ENCODE measurements around the gene ADORA1. TPM values are rescaled to one million over a fixed set of nuclear protein-coding genes. Genes with fewer than 3 reads are reported as not detected.

Gene ADORA1
- total RNA-seq, 2 experiments from 2014 or later = not detected

DNA sequence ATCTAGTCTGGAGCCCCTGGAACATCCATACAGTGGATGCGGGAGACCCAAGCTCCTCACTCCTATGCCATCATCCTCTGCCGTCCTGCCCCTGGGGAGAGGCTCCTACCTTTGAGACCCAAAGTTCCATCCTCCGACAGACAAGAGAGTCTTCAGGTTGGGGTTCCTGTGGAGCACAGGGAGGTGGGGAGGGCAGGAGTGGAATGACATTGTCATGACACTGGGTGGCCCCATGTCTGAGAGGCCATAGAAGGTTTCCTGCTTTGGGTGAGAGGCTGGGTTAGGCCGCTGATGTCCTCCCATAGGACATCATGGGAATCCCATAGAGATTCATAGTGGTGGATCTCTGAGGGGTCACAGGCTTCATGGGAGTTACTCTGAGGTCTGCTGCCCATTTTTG is 56.9 kb downstream of the ADORA1 start:
- no TSS peak for BruUV-seq (replicated peaks)
- Histone ChIP-seq H3K9me3 (ENCODE audit: low read length) (no peaks in the 10 kb centered on the region), H2AFZ (ENCODE audit: low read length) (no peak overlapping the region), H3K79me2 (ENCODE audit: insufficient read depth, low read depth, low read length) (no peaks in the 10 kb centered on the region), H3K4me3 (ENCODE audit: low read depth, low read length, poor library complexity, severe bottlenecking) (no peak overlapping the region), H4K20me1 (ENCODE audit: insufficient read depth, low read length) (no peaks in the 10 kb centered on the region), H3K4me1 (ENCODE audit: insufficient read depth, low read length, poor library complexity, severe bottlenecking) (no peaks in the 10 kb centered on the region), H3K36me3 (ENCODE audit: insufficient read depth, low read length) (no peaks in the 10 kb centered on the region), H3K9me2 (ENCODE audit: insufficient read depth, low read length) (no peaks in the 10 kb centered on the region), H3K4me2 (ENCODE audit: low read length) (no peak overlapping the region), H3K27ac (ENCODE audit: low read depth, low read length, poor library complexity, severe bottlenecking) (no peak overlapping the region)
- TF ChIP-seq, protein P1, sequence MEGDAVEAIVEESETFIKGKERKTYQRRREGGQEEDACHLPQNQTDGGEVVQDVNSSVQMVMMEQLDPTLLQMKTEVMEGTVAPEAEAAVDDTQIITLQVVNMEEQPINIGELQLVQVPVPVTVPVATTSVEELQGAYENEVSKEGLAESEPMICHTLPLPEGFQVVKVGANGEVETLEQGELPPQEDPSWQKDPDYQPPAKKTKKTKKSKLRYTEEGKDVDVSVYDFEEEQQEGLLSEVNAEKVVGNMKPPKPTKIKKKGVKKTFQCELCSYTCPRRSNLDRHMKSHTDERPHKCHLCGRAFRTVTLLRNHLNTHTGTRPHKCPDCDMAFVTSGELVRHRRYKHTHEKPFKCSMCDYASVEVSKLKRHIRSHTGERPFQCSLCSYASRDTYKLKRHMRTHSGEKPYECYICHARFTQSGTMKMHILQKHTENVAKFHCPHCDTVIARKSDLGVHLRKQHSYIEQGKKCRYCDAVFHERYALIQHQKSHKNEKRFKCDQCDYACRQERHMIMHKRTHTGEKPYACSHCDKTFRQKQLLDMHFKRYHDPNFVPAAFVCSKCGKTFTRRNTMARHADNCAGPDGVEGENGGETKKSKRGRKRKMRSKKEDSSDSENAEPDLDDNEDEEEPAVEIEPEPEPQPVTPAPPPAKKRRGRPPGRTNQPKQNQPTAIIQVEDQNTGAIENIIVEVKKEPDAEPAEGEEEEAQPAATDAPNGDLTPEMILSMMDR (conservative IDR thresholded peaks at IDR 0.05; ENCODE audit: low read length) = no peak
- no peak for TF ChIP-seq EZH2phosphoT487 (IDR thresholded peaks at IDR 0.05; ENCODE audit: borderline replicate concordance, low read depth, low read length)
- no peak for DNase-seq (ENCODE audit: low spot score)
- CTCF ChIA-PET (ENCODE audit: unreplicated experiment) = no interaction called here
- intact Hi-C loops (cut with micrococcal nuclease; ENCODE audit: unreplicated experiment) = no loop called here
- POLR2A ChIA-PET = no interaction called here

DNA sequence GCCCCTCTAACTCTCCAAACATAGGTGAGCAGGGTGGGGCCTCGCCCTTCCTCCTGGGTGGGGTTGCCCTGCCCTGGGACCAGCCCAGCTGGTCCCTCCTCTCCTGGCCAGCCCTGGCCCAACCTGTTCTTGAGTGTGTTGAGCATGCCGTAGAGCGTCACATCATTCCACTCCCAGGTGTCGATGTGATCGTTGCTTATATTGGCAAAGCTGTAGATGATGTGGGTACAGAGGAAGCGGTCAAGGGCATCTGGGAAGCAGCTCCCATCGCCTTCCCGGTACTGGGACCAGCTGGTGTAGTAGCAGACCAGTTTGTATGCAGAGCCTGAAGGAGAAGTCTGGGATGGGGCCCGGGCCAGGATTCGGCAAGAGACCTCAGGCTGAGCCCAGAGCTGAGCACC is 57.5 kb downstream of the ADORA1 start:
- H3K4me1 ChIP-seq (ENCODE audit: insufficient read depth, low read length, poor library complexity, severe bottlenecking) = no peaks in the 10 kb centered on the region
- ChIA-PET POLR2A (no interaction called here), CTCF (ENCODE audit: unreplicated experiment) (no interaction called here)
- intact Hi-C loops (cut with micrococcal nuclease; ENCODE audit: unreplicated experiment) = no loop called here
- no peak overlapping the region for H3K4me2 ChIP-seq (ENCODE audit: low read length)
- no peak overlapping the region for H2AFZ ChIP-seq (ENCODE audit: low read length)
- TF ChIP-seq, protein P1 (conservative IDR thresholded peaks at IDR 0.05; ENCODE audit: low read length) = no peak
- no peak for TF ChIP-seq EZH2phosphoT487 (IDR thresholded peaks at IDR 0.05; ENCODE audit: borderline replicate concordance, low read depth, low read length)
- H3K4me3 ChIP-seq (ENCODE audit: low read depth, low read length, poor library complexity, severe bottlenecking) = no peak overlapping the region
- H3K79me2 ChIP-seq (ENCODE audit: insufficient read depth, low read depth, low read length) = no peaks in the 10 kb centered on the region
- no TSS peak for BruUV-seq (replicated peaks)
- H3K9me3 ChIP-seq (ENCODE audit: low read length) = no peaks in the 10 kb centered on the region
- H3K9me2 ChIP-seq (ENCODE audit: insufficient read depth, low read length) = no peaks in the 10 kb centered on the region
- no peak for DNase-seq (ENCODE audit: low spot score)
- H3K36me3 ChIP-seq (ENCODE audit: insufficient read depth, low read length) = no peaks in the 10 kb centered on the region
- H4K20me1 ChIP-seq (ENCODE audit: insufficient read depth, low read length) = no peaks in the 10 kb centered on the region
- H3K27ac ChIP-seq (ENCODE audit: low read depth, low read length, poor library complexity, severe bottlenecking) = no peak overlapping the region

DNA sequence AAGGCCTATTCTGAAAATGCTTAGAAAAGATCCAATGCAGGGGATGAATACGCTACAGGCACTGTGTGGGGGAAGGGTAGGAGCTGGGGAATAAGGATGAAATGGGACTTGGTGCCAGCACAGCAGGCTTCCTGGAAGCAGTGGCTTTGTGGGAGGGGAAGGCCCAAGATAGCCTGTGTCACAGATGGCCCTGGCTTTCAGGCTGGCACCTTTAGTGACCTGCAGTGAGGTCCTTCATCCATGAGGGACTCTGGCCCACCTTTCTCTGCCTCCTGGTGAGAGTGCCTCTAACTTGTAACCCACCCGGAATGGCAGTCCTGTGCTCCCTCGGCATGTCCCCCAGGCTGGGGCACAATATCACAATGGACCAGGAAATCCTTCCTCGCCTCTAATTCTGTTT is 58.1 kb downstream of the ADORA1 start:
- no peak overlapping the region for H3K4me2 ChIP-seq (ENCODE audit: low read length)

More for the DNA sequence above, 58.1 kb downstream of the ADORA1 start:
- H4K20me1 ChIP-seq (ENCODE audit: insufficient read depth, low read length) = no peaks in the 10 kb centered on the region
- TF ChIP-seq EZH2phosphoT487 (IDR thresholded peaks at IDR 0.05; ENCODE audit: borderline replicate concordance, low read depth, low read length) = no peak
- TF ChIP-seq, protein P1 (conservative IDR thresholded peaks at IDR 0.05; ENCODE audit: low read length) = no peak
- no peak for DNase-seq (ENCODE audit: low spot score)
- H3K4me1 ChIP-seq (ENCODE audit: insufficient read depth, low read length, poor library complexity, severe bottlenecking) = no peaks in the 10 kb centered on the region
- H2AFZ ChIP-seq (ENCODE audit: low read length) = no peak overlapping the region
- no peaks in the 10 kb centered on the region for H3K79me2 ChIP-seq (ENCODE audit: insufficient read depth, low read depth, low read length)
- H3K36me3 ChIP-seq (ENCODE audit: insufficient read depth, low read length) = no peaks in the 10 kb centered on the region
- no peaks in the 10 kb centered on the region for H3K9me2 ChIP-seq (ENCODE audit: insufficient read depth, low read length)
- intact Hi-C loops (cut with micrococcal nuclease; ENCODE audit: unreplicated experiment) = no loop called here
- no peaks in the 10 kb centered on the region for H3K9me3 ChIP-seq (ENCODE audit: low read length)
- H3K27ac ChIP-seq (ENCODE audit: low read depth, low read length, poor library complexity, severe bottlenecking) = no peak overlapping the region
- CTCF ChIA-PET (ENCODE audit: unreplicated experiment) = no interaction called here
- POLR2A ChIA-PET = no interaction called here
- no peak overlapping the region for H3K4me3 ChIP-seq (ENCODE audit: low read depth, low read length, poor library complexity, severe bottlenecking)
- no TSS peak for BruUV-seq (replicated peaks)
